K562 (cell line): ENCODE results near the gene PHB1. TPM values are rescaled to one million over a fixed set of nuclear protein-coding genes. Genes with fewer than 3 reads are reported as not detected.
A peak's percentile ranks its signal among the peaks of the same experiment; 100 is the strongest.

Experiments used
- ATF1 ChIP-seq, 2 experiments: fragments of 450-650 bp in 1 of 2; IDR thresholded peaks; 2 replicates each; pipeline ENCODE4 v1.6.1; 2016; ENCODE audit warnings: missing compliant biosample characterization in 1 of 2, missing genetic modification characterization in 1 of 2
- BMI1 ChIP-seq: fragments of 150-350 bp; IDR thresholded peaks from 2 replicates; pipeline ENCODE4 v1.6.1; 2014; ENCODE audit warnings: low read length
- CBFB ChIP-seq: sonication (generic); formaldehyde crosslinking; IDR thresholded peaks from 2 replicates; pipeline ENCODE4 v1.4.0; 2020; ENCODE audit warnings: mild to moderate bottlenecking, missing genetic modification reagents
- E2F8 ChIP-seq: fragments of 450-650 bp; IDR thresholded peaks from 2 replicates; pipeline ENCODE4 v1.7.1; 2018; ENCODE audit warnings: mild to moderate bottlenecking, low read depth; ENCODE audit not compliant: partially characterized antibody
- ELF2 ChIP-seq: fragments of 250-450 bp; sonication (Bioruptor Pico); IDR thresholded peaks from 2 replicates; pipeline ENCODE4 v1.5.0; 2021; ENCODE audit warnings: mild to moderate bottlenecking
- ID3 ChIP-seq, 2 experiments: fragments of 250-450 bp in 1 of 2; fragments of 450-650 bp in 1 of 2; sonication (Bioruptor Pico) in 1 of 2; IDR thresholded peaks; 2 replicates each; pipeline versions ENCODE4 v1.6.1 to v1.8.0; 2016 to 2021; ENCODE audit warnings: mild to moderate bottlenecking in 2 of 2, moderate library complexity in 2 of 2, missing compliant biosample characterization in 1 of 2, missing genetic modification characterization in 1 of 2
- ILF3 ChIP-seq: fragments of 450-650 bp; IDR thresholded peaks from 2 replicates; pipeline ENCODE4 v1.6.1; 2018; ENCODE audit warnings: antibody characterized with exemption, mild to moderate bottlenecking, moderate library complexity, borderline replicate concordance
- MLX ChIP-seq, 2 experiments: fragments of 450-650 bp in 1 of 2; sonication (generic) in 1 of 2; formaldehyde crosslinking; conservative IDR thresholded peaks; 2 replicates each; pipeline versions ENCODE4 v1.4.0 to v1.8.1; 2020 to 2022; ENCODE audit warnings: mild to moderate bottlenecking in 1 of 2, missing genetic modification reagents in 1 of 2
- NBN ChIP-seq: fragments of 450-650 bp; IDR thresholded peaks from 2 replicates; pipeline ENCODE4 v1.6.1; 2016; ENCODE audit warnings: low read depth, mild to moderate bottlenecking
- NEUROD1 ChIP-seq: fragments of 150-350 bp; IDR thresholded peaks from 2 replicates; pipeline ENCODE4 v1.6.1; 2014; ENCODE audit warnings: borderline replicate concordance, low read length, low read depth; ENCODE audit not compliant: partially characterized antibody
- NR4A1 ChIP-seq, 2 experiments: fragments of 250-450 bp in 1 of 2; fragments of 450-650 bp in 1 of 2; sonication (Bioruptor Pico) in 1 of 2; IDR thresholded peaks; 2 replicates each; pipeline versions ENCODE4 v1.4.0 to v1.6.1; 2016 to 2020; ENCODE audit warnings: mild to moderate bottlenecking in 2 of 2, missing compliant biosample characterization in 1 of 2, missing genetic modification characterization in 1 of 2, moderate library complexity in 1 of 2
- RAD51 ChIP-seq: fragments of 450-650 bp; IDR thresholded peaks from 2 replicates; pipeline ENCODE4 v1.7.1; 2016; ENCODE audit warnings: low read depth, mild to moderate bottlenecking, borderline replicate concordance
- RBM14 ChIP-seq: fragments of 200-400 bp; formaldehyde crosslinking; IDR thresholded peaks from 2 replicates; pipeline ENCODE4 v1.6.1; 2018; ENCODE audit warnings: low read depth, mild to moderate bottlenecking, low read length, moderate library complexity, borderline replicate concordance; ENCODE audit not compliant: insufficient read depth
- SIRT6 ChIP-seq: IDR thresholded peaks from one replicate; pipeline ENCODE4 v1.6.1; 2012; ENCODE audit warnings: low read depth, mild to moderate bottlenecking, control low read depth, inconsistent platforms, low read length, moderate library complexity
- SMARCE1 ChIP-seq: fragments of 450-650 bp; IDR thresholded peaks from 2 replicates; pipeline ENCODE4 v1.7.1; 2016; ENCODE audit warnings: mild to moderate bottlenecking
- SRF ChIP-seq, 2 experiments: fragments of 250-450, 450-650 bp in 1 of 2; sonication (Bioruptor Pico) in 1 of 2; sonication (generic) in 1 of 2; formaldehyde crosslinking; IDR thresholded peaks; 2 replicates each; pipeline versions ENCODE4 v1.5.0 to v1.5.1; 2020 to 2022; ENCODE audit warnings: mild to moderate bottlenecking in 1 of 2, missing genetic modification reagents in 1 of 2
- TFAP4 ChIP-seq: sonication (generic); formaldehyde crosslinking; IDR thresholded peaks from 2 replicates; pipeline ENCODE4 v1.8.0; 2022; ENCODE audit warnings: missing genetic modification reagents, mild to moderate bottlenecking, moderate library complexity, borderline replicate concordance
- ZFP30 ChIP-seq: fragments of 250-450 bp; sonication (Bioruptor Pico); IDR thresholded peaks from 2 replicates; pipeline ENCODE4 v1.8.0; 2022; ENCODE audit warnings: moderate library complexity, mild to moderate bottlenecking, inconsistent platforms, borderline replicate concordance
- ZNF133 ChIP-seq: fragments of 250-450 bp; sonication (Bioruptor Pico); IDR thresholded peaks from 2 replicates; pipeline ENCODE4 v1.4.0; 2020; ENCODE audit warnings: mild to moderate bottlenecking
- ZNF134 ChIP-seq: fragments of 250-450 bp; sonication (Bioruptor Pico); conservative IDR thresholded peaks from 2 replicates; pipeline ENCODE4 v1.4.0; 2020
- ZNF311 ChIP-seq: fragments of 250-450 bp; sonication (Bioruptor Pico); IDR thresholded peaks from 2 replicates; pipeline ENCODE4 v1.4.0; 2020; ENCODE audit warnings: mild to moderate bottlenecking, moderate library complexity
- ZNF561 ChIP-seq: fragments of 450-650 bp; formaldehyde crosslinking; conservative IDR thresholded peaks from 2 replicates; pipeline ENCODE4 v1.4.0; 2020; ENCODE audit warnings: mild to moderate bottlenecking, moderate library complexity
- ZNF717 ChIP-seq: fragments of 250-450 bp; sonication (Bioruptor Pico); IDR thresholded peaks from 2 replicates; pipeline ENCODE4 v1.5.0; 2021
- ZNF77 ChIP-seq: fragments of 250-450 bp; sonication (Bioruptor Pico); IDR thresholded peaks from 2 replicates; pipeline ENCODE4 v1.5.0; 2020
- polyA plus RNA-seq, 8 experiments: library from polyadenylated mRNA; depleted of rRNA in 4 of 8; stranded (reverse) in 5 of 8; unstranded in 3 of 8; fragments of >200 nt; fragmentation: Nextera tagmentation in 2 of 8; fragmentation: Illumina TruSeq in 1 of 8; extraction: Ambion mirVana in 2 of 8; extraction: Trizol in 1 of 8; gene quantifications; 2 replicates each; pipeline versions ENCODE4 v1.2.1 to v1.2.3, GENCODE V29; 2011 to 2014; ENCODE audit warnings: inconsistent platforms in 1 of 8, missing spikeins in 1 of 8
- total RNA-seq, 7 experiments: library from RNA; depleted of rRNA in 6 of 7; stranded (reverse); fragments of >200 nt in 6 of 7; fragmentation: Illumina TruSeq in 2 of 7; extraction: Trizol in 2 of 7; gene quantifications; 2 replicates each; pipeline versions ENCODE4 v1.2.1 to v1.2.3, GENCODE V29; 2011 to 2021; ENCODE audit warnings: low replicate concordance in 1 of 7

PHB1 gene
- total and polyA plus RNA-seq, 9 of the 15 experiments (the other 6 are each of a cell fraction or from before 2014, with no cell fraction given), result 191 to 818 (median 349) TPM

GRCh38 chr17:49414622-49415350 lies at the start of gene PHB1 (continued):
- TF ChIP-seq NR4A1 (CRISPR knock-in tag; IDR thresholded peaks at IDR 0.05), result no peak
- TF ChIP-seq NR4A1 (tag; IDR thresholded peaks at IDR 0.05), result no peak
- 0 out of 2 replicates have a peak, but pooled peaks have one; percentile 38 for TF ChIP-seq ZNF134 (CRISPR knock-in tag)
- TF ChIP-seq SRF (CRISPR knock-in tag; IDR thresholded peaks at IDR 0.05), result no peak
- no peak for TF ChIP-seq RAD51
- no peak for TF ChIP-seq SMARCE1
- TF ChIP-seq ZNF77 (CRISPR knock-in tag), result no peak
- no peak for TF ChIP-seq ELF2
- TF ChIP-seq CBFB (CRISPR knock-in tag), result no peak
- TF ChIP-seq RBM14, result no peak
- TF ChIP-seq TFAP4 (CRISPR knock-in tag), result peak; percentile 79
- TF ChIP-seq MLX (CRISPR knock-in tag; conservative IDR thresholded peaks at IDR 0.05), result no peak
- no peak for TF ChIP-seq ZNF311
- no peak for TF ChIP-seq ATF1 (CRISPR knock-in tag; IDR thresholded peaks at IDR 0.05)
- peak; percentile 84 for TF ChIP-seq ATF1 (tag; IDR thresholded peaks at IDR 0.05)
- TF ChIP-seq ZNF133 (CRISPR knock-in tag), result no peak
- no peak for TF ChIP-seq NBN
- no peak for TF ChIP-seq ZFP30 (CRISPR knock-in tag)
- no peak for TF ChIP-seq ZNF717 (CRISPR knock-in tag)
- TF ChIP-seq ZNF561 (CRISPR knock-in tag), result no peak
- TF ChIP-seq E2F8, result no peak
- no peak for TF ChIP-seq ILF3
- TF ChIP-seq SIRT6, result no peak
- no peak for TF ChIP-seq ID3 (CRISPR knock-in tag; IDR thresholded peaks at IDR 0.05)
- TF ChIP-seq ID3 (tag; IDR thresholded peaks at IDR 0.05), result no peak
- TF ChIP-seq BMI1, result no peak
- TF ChIP-seq NEUROD1, result no peak
